Pancreas (tissue), 10 donors: ENCODE results near the gene KATNAL1. TPM values are rescaled to one million over a fixed set of nuclear protein-coding genes. Genes with fewer than 3 reads are reported as not detected.

Experiments
- ATAC-seq, 4 donors: fragments of 200-7000 bp; cut with Tn5 transposase; one replicate each; pipeline versions ENCODE4 v1.8.0 to v1.9.1; 2020; ENCODE audit warnings: mild to moderate bottlenecking in 4 of 4, moderate library complexity in 4 of 4
- DNase-seq, 6 donors: peaks; one replicate each; pipeline ENCODE4 v3.0.0-alpha.2; 2020
- FAIRE-seq: peaks from 2 replicates; lab custom pipeline; 2012; peaks lifted over from hg19 to GRCh38; lab: Jason Lieb, UNC
- H3K27ac ChIP-seq, 4 donors: fragments of 200-600 bp; sonication (generic); 1 replicate in 3 of 4; 2 replicates in 1 of 4; pipeline versions ENCODE4 v1.5.0 to v1.8.0; 2020
- H3K27me3 ChIP-seq, 4 donors: fragments of 200-600 bp; one replicate each; pipeline ENCODE4 v1.8.0; 2021
- H3K36me3 ChIP-seq, 3 donors: fragments of 200-600 bp; sonication (generic) in 1 of 3; one replicate each; pipeline versions ENCODE4 v1.5.0 to v1.8.0; 2020 to 2021
- H3K4me1 ChIP-seq, 3 donors: fragments of 200-600 bp; one replicate each; pipeline ENCODE4 v1.8.0; 2021
- H3K4me3 ChIP-seq, 4 donors: fragments of 200-600 bp; sonication (generic) in 2 of 4; one replicate each; pipeline versions ENCODE4 v1.5.0 to v1.8.0; 2020 to 2021
- H3K9me3 ChIP-seq, 4 donors: fragments of 200-600 bp; one replicate each; pipeline ENCODE4 v1.8.0; 2021
- WGBS, 2 donors: extraction: QIAGEN DNeasy Blood & Tissue Kit; methylation state at CpG; one replicate each; pipeline ENCODE4 v1.1.7; 2013; 5-methylcytosine and 5-hydroxymethylcytosine counted together
- intact Hi-C, 3 donors: fragments of 100-400 bp; cut with DNase I; formaldehyde crosslinking; loops; one replicate each; pipeline versions ENCODE4 v1.11.1 to v1.14.2; 2022
- polyA plus RNA-seq, 2 donors: library from polyadenylated mRNA; stranded (reverse); fragments of 200-250 nt; gene quantifications; one replicate each; pipeline ENCODE4 v1.2.3, GENCODE V29; 2013
- total RNA-seq, 6 donors: library from RNA; stranded (reverse); fragmentation: NEBNext Ultra II Directional in 4 of 6; extraction: Animal tissue kit (Norgen Biotek cat#: 25700) in 4 of 6; gene quantifications; one replicate each; pipeline versions ENCODE4 v1.2.1 to v1.2.4, GENCODE V29; 2021 to 2023
- TF ChIP-seq, protein P1 (sequence below), 4 donors: fragments of 200-600 bp; sonication (generic) in 3 of 4; IDR thresholded peaks; one replicate each; pipeline versions ENCODE4 v1.5.0 to v1.8.0; 2021; ENCODE audit warnings: antibody characterized with exemption in 4 of 4
- donor health status: healthy with polysubstance abuse.
- donor health status: DM: no; HTN: no; CAD: no; lungs with moderate emphysema.
- donor health status: DM: no; HTN: no; CAD: no.
- donor health status: control.
- donor health status: control.
- donor health status: Bipolar disorder and iron deficiency.
- donor health status: DM: yes; HTN: yes; CAD: no.
- donor health status: DM: no; HTN: no; CAD: no.
- donor health status: DM: no; HTN: no; CAD: no.
- donor health status: DM: yes; HTN: yes; CAD: no.

Gene KATNAL1
- total and polyA plus RNA-seq, 8 donors: 1.1 to 9.3 (median 2.6) TPM

DNA sequence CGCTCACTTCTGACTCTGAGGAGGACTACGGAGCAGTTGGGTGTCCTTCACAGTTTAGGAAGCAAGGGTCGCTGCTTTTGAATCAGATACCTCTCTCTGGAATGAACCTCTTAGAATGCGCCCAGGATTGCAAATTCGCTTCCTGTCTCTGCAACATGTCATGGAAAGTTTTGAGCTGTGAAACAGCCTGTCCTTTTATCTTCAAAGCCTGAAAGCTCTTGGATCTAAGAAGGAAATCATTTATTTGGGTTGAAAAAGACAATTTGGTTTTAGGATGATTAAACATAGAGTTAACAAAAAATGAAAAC is 134.1 kb downstream of the KATNAL1 start:
- 78 to 80% methylated on average over 5 of the region's 5 CpGs for WGBS, 2 donors
- no peaks in the 10 kb centered on the region for H3K9me3 ChIP-seq
- TF ChIP-seq, protein P1, sequence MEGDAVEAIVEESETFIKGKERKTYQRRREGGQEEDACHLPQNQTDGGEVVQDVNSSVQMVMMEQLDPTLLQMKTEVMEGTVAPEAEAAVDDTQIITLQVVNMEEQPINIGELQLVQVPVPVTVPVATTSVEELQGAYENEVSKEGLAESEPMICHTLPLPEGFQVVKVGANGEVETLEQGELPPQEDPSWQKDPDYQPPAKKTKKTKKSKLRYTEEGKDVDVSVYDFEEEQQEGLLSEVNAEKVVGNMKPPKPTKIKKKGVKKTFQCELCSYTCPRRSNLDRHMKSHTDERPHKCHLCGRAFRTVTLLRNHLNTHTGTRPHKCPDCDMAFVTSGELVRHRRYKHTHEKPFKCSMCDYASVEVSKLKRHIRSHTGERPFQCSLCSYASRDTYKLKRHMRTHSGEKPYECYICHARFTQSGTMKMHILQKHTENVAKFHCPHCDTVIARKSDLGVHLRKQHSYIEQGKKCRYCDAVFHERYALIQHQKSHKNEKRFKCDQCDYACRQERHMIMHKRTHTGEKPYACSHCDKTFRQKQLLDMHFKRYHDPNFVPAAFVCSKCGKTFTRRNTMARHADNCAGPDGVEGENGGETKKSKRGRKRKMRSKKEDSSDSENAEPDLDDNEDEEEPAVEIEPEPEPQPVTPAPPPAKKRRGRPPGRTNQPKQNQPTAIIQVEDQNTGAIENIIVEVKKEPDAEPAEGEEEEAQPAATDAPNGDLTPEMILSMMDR (IDR thresholded peaks at IDR 0.05): no peak
- DNase-seq (no peak), FAIRE-seq (no peak), ATAC-seq (no peak)
- H3K27ac ChIP-seq: no peak overlapping the region
- intact Hi-C loops: no loop called here
- no peaks in the 10 kb centered on the region for H3K4me1 ChIP-seq
- no peak overlapping the region for H3K4me3 ChIP-seq
- no peaks in the 10 kb centered on the region for H3K36me3 ChIP-seq
- no peaks in the 10 kb centered on the region for H3K27me3 ChIP-seq

DNA sequence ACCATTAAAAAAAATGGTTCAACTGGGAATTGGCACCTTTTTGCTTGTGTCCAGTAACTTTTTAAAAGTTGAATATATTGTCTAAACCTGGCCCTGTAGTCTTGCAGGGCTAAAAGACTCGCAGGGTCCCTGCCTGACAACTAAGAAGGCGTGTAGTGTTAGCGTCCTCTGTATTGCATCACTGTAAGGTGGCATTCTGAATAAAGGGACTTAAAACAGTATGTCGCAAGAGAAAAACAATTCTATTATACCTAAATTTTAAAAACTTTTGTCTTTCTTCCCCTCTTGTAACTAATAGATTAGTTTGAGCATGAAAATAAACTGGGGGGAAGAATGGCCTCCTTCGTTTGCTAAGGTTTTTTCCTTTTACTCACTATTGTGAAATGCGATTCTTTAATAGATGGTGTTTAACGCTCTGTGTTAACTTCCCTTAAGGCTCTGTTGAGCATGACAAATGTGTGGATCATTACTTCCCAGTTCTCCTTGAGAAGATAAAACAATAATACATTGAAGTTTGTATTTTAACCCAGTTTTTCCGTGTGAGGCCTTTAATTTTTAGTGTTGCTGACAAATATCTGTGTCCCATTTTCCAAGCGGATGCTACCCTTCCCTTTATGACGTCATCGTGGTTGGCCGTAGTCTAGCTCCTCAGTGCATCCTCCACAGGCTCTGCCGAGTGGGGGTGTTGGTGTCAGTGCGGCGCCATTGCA is 134.6 kb downstream of the KATNAL1 start:
- H3K4me1 ChIP-seq: no peaks in the 10 kb centered on the region
- DNase-seq: no peak
- no peak overlapping the region for H3K27ac ChIP-seq
- intact Hi-C loops: no loop called here
- no peaks in the 10 kb centered on the region for H3K9me3 ChIP-seq
- H3K4me3 ChIP-seq: no peak overlapping the region
- TF ChIP-seq, protein P1 (IDR thresholded peaks at IDR 0.05): no peak
- WGBS, 2 donors: 85 to 87% methylated on average over 15 of the region's 15 CpGs
- no peaks in the 10 kb centered on the region for H3K27me3 ChIP-seq
- no peak for FAIRE-seq
- no peak for ATAC-seq
- no peaks in the 10 kb centered on the region for H3K36me3 ChIP-seq

DNA sequence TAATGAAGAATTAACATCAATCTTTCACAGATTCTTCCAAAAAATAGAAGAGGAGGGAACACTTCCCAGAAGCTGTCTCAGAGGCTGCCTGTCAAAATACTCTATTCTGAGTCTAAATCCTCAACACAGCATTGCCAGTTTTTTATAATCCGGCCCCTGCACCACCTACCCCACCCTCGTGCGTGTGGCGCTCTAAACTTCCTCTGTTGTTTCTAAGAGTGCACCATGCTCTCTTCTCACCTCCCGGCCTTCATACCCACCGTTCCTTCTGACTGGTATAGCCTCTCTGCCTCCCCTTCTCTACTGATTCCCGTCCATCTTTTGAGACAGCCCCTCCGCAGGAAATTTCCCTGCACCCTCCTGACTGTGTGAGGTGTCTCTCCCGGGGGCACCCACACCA is 136.8 kb downstream of the KATNAL1 start:
- no peaks in the 10 kb centered on the region for H3K36me3 ChIP-seq
- H3K27me3 ChIP-seq: no peaks in the 10 kb centered on the region
- H3K4me1 ChIP-seq: no peaks in the 10 kb centered on the region
- WGBS, 2 donors: 71 to 85% methylated on average over 9 of the region's 9 CpGs
- H3K4me3 ChIP-seq: no peak overlapping the region
- TF ChIP-seq, protein P1 (IDR thresholded peaks at IDR 0.05): no peak
- no peaks in the 10 kb centered on the region for H3K9me3 ChIP-seq
- FAIRE-seq (no peak), DNase-seq (no peak), ATAC-seq (no peak)
- intact Hi-C loops: no loop called here
- no peak overlapping the region for H3K27ac ChIP-seq

DNA sequence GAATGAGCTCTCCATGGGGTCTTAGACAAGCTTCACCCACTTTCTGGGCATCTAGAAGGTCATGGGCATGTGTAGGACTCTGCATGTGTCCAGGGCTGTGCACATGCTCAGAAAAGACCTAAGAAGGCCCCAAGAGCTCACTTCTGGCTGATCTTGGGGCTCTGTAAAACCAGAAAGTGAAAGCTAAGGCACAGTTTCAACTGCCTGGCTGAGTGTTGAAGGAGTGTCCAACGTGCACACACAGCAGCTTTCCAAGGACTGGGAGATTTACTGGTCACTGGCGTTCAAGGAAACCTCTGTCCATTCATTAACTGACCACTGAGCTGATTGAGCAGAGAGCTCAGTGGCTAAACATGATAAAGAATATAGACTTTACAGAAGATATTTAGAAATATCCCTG is 137.9 kb downstream of the KATNAL1 start:
- H3K27me3 ChIP-seq: no peaks in the 10 kb centered on the region
- 56 to 59% methylated on average over 2 of the region's 2 CpGs for WGBS, 2 donors
- no peak overlapping the region for H3K27ac ChIP-seq
- no peak overlapping the region for H3K4me3 ChIP-seq
- no peaks in the 10 kb centered on the region for H3K4me1 ChIP-seq
- H3K9me3 ChIP-seq: no peaks in the 10 kb centered on the region
- FAIRE-seq (no peak), ATAC-seq (no peak), DNase-seq (no peak)
- TF ChIP-seq, protein P1 (IDR thresholded peaks at IDR 0.05): no peak
- no peaks in the 10 kb centered on the region for H3K36me3 ChIP-seq
- intact Hi-C loops: no loop called here

DNA sequence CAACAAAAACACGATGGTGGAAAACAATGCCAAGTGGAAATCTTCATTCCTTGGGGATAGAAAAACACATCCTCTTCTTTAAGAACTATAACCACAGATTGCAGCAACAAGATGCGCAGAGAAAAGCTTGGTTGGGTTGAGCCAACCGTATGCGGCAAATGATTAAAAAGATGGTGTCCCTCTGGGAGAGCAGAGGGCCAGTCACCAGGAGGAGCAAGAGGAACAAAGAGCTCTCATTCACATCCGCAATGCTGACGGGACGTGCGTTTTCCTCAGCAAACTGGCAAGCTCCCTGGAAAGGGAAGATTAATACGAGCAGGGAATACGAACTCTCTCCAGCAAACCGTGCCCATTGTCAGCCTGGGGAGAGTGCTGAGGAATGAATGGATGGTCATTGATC is 141.6 kb downstream of the KATNAL1 start:
- Histone ChIP-seq H3K27me3 (no peaks in the 10 kb centered on the region), H3K27ac (no peak overlapping the region), H3K4me3 (no peak overlapping the region), H3K36me3 (no peaks in the 10 kb centered on the region), H3K9me3 (no peaks in the 10 kb centered on the region), H3K4me1 (no peaks in the 10 kb centered on the region)
- no peak for FAIRE-seq
- ATAC-seq: no peak
- TF ChIP-seq, protein P1 (IDR thresholded peaks at IDR 0.05): no peak
- no peak for DNase-seq
- intact Hi-C loops: no loop called here
- WGBS, 2 donors: 39 to 45% methylated on average over 11 of the region's 11 CpGs
